OCI-LY7 (cell line): ENCODE data around the gene RARB. TPM values are rescaled to one million over a fixed set of nuclear protein-coding genes. Genes with fewer than 3 reads are reported as not detected.

Experiments
- BruUV-seq: library from RNA; stranded (reverse); fragments of 400-500 nt; replicated peaks from 2 replicates; lab custom pipeline; 2021; lab: Mats Ljungman, UMichigan
- CTCF ChIA-PET: fragments of 300-600 bp; sonication (Branson Sonifier 250); formaldehyde crosslinking; loops from one replicate; lab custom pipeline; 2022; ENCODE audit warnings: antibody characterized with exemption; ENCODE audit not compliant: unreplicated experiment; lab: Charles Lee
- POLR2A ChIA-PET: fragments of 300-600 bp; sonication (Branson Sonifier 250); formaldehyde crosslinking; loops from one replicate; lab custom pipeline; 2022; ENCODE audit warnings: antibody characterized with exemption; lab: Charles Lee
- DNase-seq: peaks from one replicate; pipeline ENCODE4 v3.0.0-alpha.2; 2015; ENCODE audit warnings: low spot score
- H2AFZ ChIP-seq: fragments of 200-600 bp; sonication (generic), shearing (Covaris generic); 2 replicates; pipeline ENCODE4 v1.6.1; 2014; ENCODE audit warnings: mild to moderate bottlenecking, antibody characterized with exemption, low read length, moderate library complexity
- H3K27ac ChIP-seq: fragments of 200-600 bp; sonication (generic); 2 replicates; pipeline ENCODE4 v1.5.1; 2014; ENCODE audit warnings: mixed run types, low read depth, mild to moderate bottlenecking, moderate library complexity, low read length, inconsistent platforms; ENCODE audit not compliant: poor library complexity, severe bottlenecking
- H3K36me3 ChIP-seq: fragments of 200-600 bp; sonication (generic); 2 replicates; pipeline ENCODE4 v1.6.1; 2014; ENCODE audit warnings: mild to moderate bottlenecking, antibody characterized with exemption, low read length, moderate library complexity, mixed read lengths; ENCODE audit not compliant: insufficient read depth
- H3K4me1 ChIP-seq: fragments of 200-600 bp; sonication (generic); 2 replicates; pipeline ENCODE4 v1.5.1; 2014; ENCODE audit warnings: mild to moderate bottlenecking, low read length; ENCODE audit not compliant: insufficient read depth, poor library complexity, severe bottlenecking
- H3K4me2 ChIP-seq: fragments of 200-600 bp; sonication (generic); 2 replicates; pipeline ENCODE4 v1.6.1; 2014; ENCODE audit warnings: mild to moderate bottlenecking, low read length
- H3K4me3 ChIP-seq: fragments of 200-600 bp; sonication (generic); 2 replicates; pipeline ENCODE4 v1.5.1; 2014; ENCODE audit warnings: mild to moderate bottlenecking, low read depth, low read length; ENCODE audit not compliant: poor library complexity, severe bottlenecking
- H3K79me2 ChIP-seq: fragments of 200-600 bp; sonication (generic); 2 replicates; pipeline ENCODE4 v1.6.1; 2016; ENCODE audit warnings: low read depth, mild to moderate bottlenecking, low read length, moderate library complexity, mixed read lengths; ENCODE audit not compliant: insufficient read depth
- H3K9me2 ChIP-seq: fragments of 200-600 bp; sonication (generic); 2 replicates; pipeline ENCODE4 v1.6.1; 2016; ENCODE audit warnings: mild to moderate bottlenecking, low read length, mixed read lengths; ENCODE audit not compliant: insufficient read depth
- H3K9me3 ChIP-seq: fragments of 200-600 bp; sonication (generic); 2 replicates; pipeline ENCODE4 v1.6.1; 2014; ENCODE audit warnings: mild to moderate bottlenecking, mixed run types, low read length, mixed read lengths
- H4K20me1 ChIP-seq: fragments of 200-600 bp; sonication (generic); 2 replicates; pipeline ENCODE4 v1.6.1; 2014; ENCODE audit warnings: mild to moderate bottlenecking, antibody characterized with exemption, low read length, moderate library complexity, mixed read lengths; ENCODE audit not compliant: insufficient read depth
- CTCF ChIP-seq: fragments of 200-600 bp; sonication (generic); conservative IDR thresholded peaks from 2 replicates; pipeline ENCODE4 v1.5.1; 2014; ENCODE audit warnings: mild to moderate bottlenecking, antibody characterized with exemption, low read length, moderate library complexity, mixed read lengths
- EZH2phosphoT487 ChIP-seq: fragments of 200-600 bp; sonication (generic); IDR thresholded peaks from 2 replicates; pipeline ENCODE4 v1.6.1; 2018; ENCODE audit warnings: low read depth, borderline replicate concordance, mild to moderate bottlenecking, mixed run types, antibody characterized with exemption, low read length, moderate library complexity, mixed read lengths
- intact Hi-C: fragments of 100-400 bp; cut with micrococcal nuclease; formaldehyde crosslinking; loops from one replicate; pipeline ENCODE4 v1.10.0; 2022; ENCODE audit not compliant: unreplicated experiment
- total RNA-seq, 2 experiments: library from RNA; depleted of rRNA in 1 of 2; stranded (reverse); fragments of >200 nt in 1 of 2; shearing (Covaris generic) in 1 of 2; gene quantifications; 2 replicates each; pipeline ENCODE4 v1.2.3, GENCODE V29; 2014 to 2022

The RARB gene
- total RNA-seq, 2 experiments from 2014 or later: not detected

- TF ChIP-seq EZH2phosphoT487 (no peak), CTCF (no peak)
- POLR2A ChIA-PET: no interaction called here
- intact Hi-C loops: no loop called here
These were observed 164.9 kb downstream of the RARB start for GRCh38 chr3:25593001-25593400.

GRCh38 chr3:25594007-25594502, 166.0 kb downstream of the RARB start:
- Histone ChIP-seq H4K20me1 (peaks cover 6% of the 10 kb centered on the region; the same call in 1 of the 2 replicates), H2AFZ (no peak overlapping the region), H3K4me3 (no peak overlapping the region), H3K79me2 (no peaks in the 10 kb centered on the region), H3K4me2 (no peak overlapping the region), H3K4me1 (no peaks in the 10 kb centered on the region), H3K36me3 (peaks cover 42% of the 10 kb centered on the region), H3K27ac (no peak overlapping the region), H3K9me2 (no peaks in the 10 kb centered on the region), H3K9me3 (no peaks in the 10 kb centered on the region)
- intact Hi-C loops: no loop called here
- no TSS peak for BruUV-seq
- no peak for TF ChIP-seq EZH2phosphoT487
- TF ChIP-seq CTCF: peak; percentile 93
- ChIA-PET POLR2A (interaction anchor here (0.6 to 1.6 kb wide), 4 partner anchors 10 to 437 kb away, joined by 3 read pairs; no protein-coding TSS in a partner anchor), CTCF (no interaction called here)
- peak; percentile 56 for DNase-seq

More at GRCh38 chr3:25593001-25593400, 164.9 kb downstream of the RARB start:
- no peak for DNase-seq
- H3K4me3 ChIP-seq: no peak overlapping the region
- no peaks in the 10 kb centered on the region for H3K9me2 ChIP-seq
- H3K27ac ChIP-seq: no peak overlapping the region
- CTCF ChIA-PET: interaction anchor here (0.6 to 1.1 kb wide), 2 partner anchors 8 to 12 kb away, joined by 3 to 5 read pairs; no protein-coding TSS in a partner anchor
- H3K79me2 ChIP-seq: no peaks in the 10 kb centered on the region
- H2AFZ ChIP-seq: no peak overlapping the region
- no peak overlapping the region for H3K4me2 ChIP-seq
- peaks cover 6% of the 10 kb centered on the region; the same call in 1 of the 2 replicates for H4K20me1 ChIP-seq
- no peaks in the 10 kb centered on the region for H3K9me3 ChIP-seq
- H3K36me3 ChIP-seq: peaks cover 32% of the 10 kb centered on the region
- no TSS peak for BruUV-seq
- no peaks in the 10 kb centered on the region for H3K4me1 ChIP-seq

GRCh38 chr3:25597535-25598101, 169.6 kb downstream of the RARB start:
- H3K9me3 ChIP-seq: no peaks in the 10 kb centered on the region
- no peaks in the 10 kb centered on the region for H3K4me1 ChIP-seq
- intact Hi-C loops: no loop called here
- H3K27ac ChIP-seq: no peak overlapping the region
- H2AFZ ChIP-seq: no peak overlapping the region
- no peak overlapping the region for H3K4me2 ChIP-seq
- no peak for DNase-seq
- ChIA-PET CTCF (no interaction called here), POLR2A (no interaction called here)
- no peaks in the 10 kb centered on the region for H3K79me2 ChIP-seq
- H3K9me2 ChIP-seq: no peaks in the 10 kb centered on the region
- no TSS peak for BruUV-seq
- H4K20me1 ChIP-seq: peaks cover 6% of the 10 kb centered on the region; the same call in 1 of the 2 replicates
- TF ChIP-seq CTCF (no peak), EZH2phosphoT487 (no peak)
- no peak overlapping the region for H3K4me3 ChIP-seq
- peaks cover 74% of the 10 kb centered on the region for H3K36me3 ChIP-seq
